ENCODE results near the gene KRCC1. TPM values are rescaled to one million over a fixed set of nuclear protein-coding genes. Genes with fewer than 3 reads are reported as not detected.

Gene KRCC1
- polyA plus RNA-seq (2011; rRNA removed) (26.7 and 42.6 TPM in 2 replicates), polyA minus RNA-seq (2011; rRNA and poly(A)+ RNA removed) (5.4 and 10.4 TPM in 2 replicates)

DNA sequence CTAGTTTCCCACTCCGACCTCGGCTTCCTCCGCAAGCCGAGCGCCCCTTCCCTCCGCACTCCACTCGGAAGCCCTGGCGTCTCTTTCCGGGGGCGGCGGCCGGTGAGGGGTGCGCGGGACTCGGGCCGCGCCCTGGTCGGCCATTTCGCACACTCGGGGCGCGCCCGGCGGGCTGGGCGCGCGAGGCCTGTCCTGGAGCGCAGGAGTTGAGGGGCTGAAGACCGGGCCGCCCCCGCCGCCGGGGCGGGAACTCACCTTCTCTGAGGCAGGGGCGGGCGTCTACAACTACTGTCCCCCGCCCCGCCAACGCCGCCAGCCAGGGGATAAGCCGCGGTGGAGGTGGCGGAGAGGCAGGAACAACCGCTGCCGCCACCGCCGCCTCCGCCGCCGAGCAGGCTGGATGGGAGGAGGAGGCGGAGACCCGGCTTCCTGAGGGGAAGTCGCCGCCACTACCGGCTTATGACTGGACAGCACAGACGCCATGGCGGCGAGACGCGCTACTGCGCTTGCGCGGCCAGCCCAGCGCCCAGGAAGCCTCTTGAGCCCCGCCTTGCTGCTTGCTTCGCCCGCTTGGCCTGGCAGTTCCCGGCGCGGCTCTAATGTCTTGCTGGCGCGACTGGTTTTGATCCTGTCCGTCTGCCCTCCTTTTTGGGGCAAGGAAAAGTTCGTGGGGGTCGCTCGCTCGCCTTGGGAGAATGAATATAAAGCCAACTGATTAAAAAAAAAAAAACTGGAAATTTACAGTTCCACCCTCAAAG, at the start of gene KRCC1:
Gene KRCC1 (minus strand): TSS at position 413 of the 758 bp plus-strand sequence. CDS start 27,220 bp downstream, outside the sequence.
- Histone ChIP-seq H3K4me3 (ENCODE audit: low read depth, low read length) (peak within 1 kb of the TSS; percentile 80), H3K9me3 (ENCODE audit: control insufficient read depth, insufficient read depth, low read length) (peaks cover 3% of the 10 kb centered on the region; the same call in 1 of the 2 replicates), H3K27ac (ENCODE audit: low read depth, low read length) (peak within 1 kb of the TSS; percentile 94), H3K27me3 (ENCODE audit: control insufficient read depth, insufficient read depth, low read length) (no peaks in the 10 kb centered on the region)
- ChIA-PET CTCF (no interaction called here), POLR2A (interaction anchor here (1.0 to 1.2 kb wide), 2 partner anchors 34 to 39 kb away, joined by 4 to 6 read pairs; no protein-coding TSS in a partner anchor)
- DNase-seq (ENCODE audit: low read depth, low spot score): peak; percentile 90
- TF ChIP-seq, protein P1, sequence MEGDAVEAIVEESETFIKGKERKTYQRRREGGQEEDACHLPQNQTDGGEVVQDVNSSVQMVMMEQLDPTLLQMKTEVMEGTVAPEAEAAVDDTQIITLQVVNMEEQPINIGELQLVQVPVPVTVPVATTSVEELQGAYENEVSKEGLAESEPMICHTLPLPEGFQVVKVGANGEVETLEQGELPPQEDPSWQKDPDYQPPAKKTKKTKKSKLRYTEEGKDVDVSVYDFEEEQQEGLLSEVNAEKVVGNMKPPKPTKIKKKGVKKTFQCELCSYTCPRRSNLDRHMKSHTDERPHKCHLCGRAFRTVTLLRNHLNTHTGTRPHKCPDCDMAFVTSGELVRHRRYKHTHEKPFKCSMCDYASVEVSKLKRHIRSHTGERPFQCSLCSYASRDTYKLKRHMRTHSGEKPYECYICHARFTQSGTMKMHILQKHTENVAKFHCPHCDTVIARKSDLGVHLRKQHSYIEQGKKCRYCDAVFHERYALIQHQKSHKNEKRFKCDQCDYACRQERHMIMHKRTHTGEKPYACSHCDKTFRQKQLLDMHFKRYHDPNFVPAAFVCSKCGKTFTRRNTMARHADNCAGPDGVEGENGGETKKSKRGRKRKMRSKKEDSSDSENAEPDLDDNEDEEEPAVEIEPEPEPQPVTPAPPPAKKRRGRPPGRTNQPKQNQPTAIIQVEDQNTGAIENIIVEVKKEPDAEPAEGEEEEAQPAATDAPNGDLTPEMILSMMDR (IDR thresholded peaks at IDR 0.05; ENCODE audit: low read depth, low read length): no peak

GRCh38 chr2:88100489-88100858, 44.9 kb upstream of the KRCC1 start:
- ChIA-PET POLR2A (no interaction called here), CTCF (interaction anchor here (1.9 kb wide), 1 partner anchor 40 kb away, joined by 10 read pairs; no protein-coding TSS in a partner anchor)
- Histone ChIP-seq H3K4me3 (ENCODE audit: low read depth, low read length) (no peak overlapping the region), H3K9me3 (ENCODE audit: control insufficient read depth, insufficient read depth, low read length) (no peaks in the 10 kb centered on the region), H3K27ac (ENCODE audit: low read depth, low read length) (no peak overlapping the region), H3K27me3 (ENCODE audit: control insufficient read depth, insufficient read depth, low read length) (peaks cover 4% of the 10 kb centered on the region)
- TF ChIP-seq, protein P1 (IDR thresholded peaks at IDR 0.05; ENCODE audit: low read depth, low read length): no peak
- no peak for DNase-seq (ENCODE audit: low read depth, low spot score)

- TF ChIP-seq, protein P1 (IDR thresholded peaks at IDR 0.05; ENCODE audit: low read depth, low read length): no peak
- Histone ChIP-seq H3K9me3 (ENCODE audit: control insufficient read depth, insufficient read depth, low read length) (no peaks in the 10 kb centered on the region), H3K27me3 (ENCODE audit: control insufficient read depth, insufficient read depth, low read length) (peaks cover 4% of the 10 kb centered on the region), H3K27ac (ENCODE audit: low read depth, low read length) (no peak overlapping the region), H3K4me3 (ENCODE audit: low read depth, low read length) (no peak overlapping the region)
- POLR2A ChIA-PET: no interaction called here
- CTCF ChIA-PET: interaction anchor here (1.9 kb wide), 1 partner anchor 39 kb away, joined by 10 read pairs; no protein-coding TSS in a partner anchor
- DNase-seq (ENCODE audit: low read depth, low spot score): no peak
These were observed 44.4 kb upstream of the KRCC1 start for GRCh38 chr2:88099798-88100488.

- Histone ChIP-seq H3K27ac (ENCODE audit: low read depth, low read length) (no peak overlapping the region), H3K9me3 (ENCODE audit: control insufficient read depth, insufficient read depth, low read length) (no peaks in the 10 kb centered on the region), H3K27me3 (ENCODE audit: control insufficient read depth, insufficient read depth, low read length) (peaks cover 5% of the 10 kb centered on the region), H3K4me3 (ENCODE audit: low read depth, low read length) (no peak overlapping the region)
- DNase-seq (ENCODE audit: low read depth, low spot score): no peak
- TF ChIP-seq, protein P1 (IDR thresholded peaks at IDR 0.05; ENCODE audit: low read depth, low read length): no peak
- ChIA-PET CTCF (no interaction called here), POLR2A (no interaction called here)
These were observed 42.9 kb upstream of the KRCC1 start for GRCh38 chr2:88098558-88098900.

All from AG04450 (cell line).